ENCODE measurements around the gene MTCP1.
A peak's percentile ranks its signal among the peaks of the same experiment; 100 is the strongest.

Gene MTCP1

DNA sequence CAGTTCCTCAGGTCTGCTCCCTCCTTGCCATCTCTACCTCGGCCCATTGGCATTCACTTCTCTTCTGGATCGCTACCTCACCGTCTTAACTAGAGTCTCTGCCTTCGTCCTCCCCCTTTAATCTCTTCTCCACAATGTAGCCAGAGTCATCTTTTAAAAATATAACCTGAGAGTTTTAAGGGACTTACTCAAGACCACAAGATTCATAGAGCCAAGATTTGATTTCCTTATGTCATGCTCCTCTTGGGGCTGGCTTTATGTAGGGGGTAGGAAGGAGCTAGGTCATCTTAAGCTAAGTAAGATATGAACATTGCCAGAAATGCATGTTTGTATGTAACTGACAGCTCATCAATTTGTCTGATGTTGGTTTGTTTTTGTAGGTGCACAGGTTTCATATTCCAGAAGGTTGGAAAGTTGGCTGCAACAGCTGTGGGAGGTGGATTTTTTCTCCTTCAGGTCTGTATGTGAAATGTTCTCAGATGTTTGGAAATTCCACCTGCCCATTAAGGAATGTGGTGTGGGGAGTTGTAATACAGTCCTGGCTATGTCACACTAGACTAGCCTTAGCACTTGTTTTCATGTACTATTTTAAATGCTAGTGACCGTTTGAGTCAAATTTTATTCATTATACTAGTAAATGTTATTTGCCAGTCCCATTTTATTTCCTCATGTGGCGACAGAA is 24.7 kb downstream of the MTCP1 start:
- no peak for DNase-seq (ENCODE audit: extremely low read depth, low read depth)
- TF ChIP-seq CTCF (IDR thresholded peaks at IDR 0.05; ENCODE audit: low read depth, low read length, missing control alignments), result no peak
- no peak overlapping the region for H3K4me3 ChIP-seq (replicated peaks; ENCODE audit: low read depth, low read length)

DNA sequence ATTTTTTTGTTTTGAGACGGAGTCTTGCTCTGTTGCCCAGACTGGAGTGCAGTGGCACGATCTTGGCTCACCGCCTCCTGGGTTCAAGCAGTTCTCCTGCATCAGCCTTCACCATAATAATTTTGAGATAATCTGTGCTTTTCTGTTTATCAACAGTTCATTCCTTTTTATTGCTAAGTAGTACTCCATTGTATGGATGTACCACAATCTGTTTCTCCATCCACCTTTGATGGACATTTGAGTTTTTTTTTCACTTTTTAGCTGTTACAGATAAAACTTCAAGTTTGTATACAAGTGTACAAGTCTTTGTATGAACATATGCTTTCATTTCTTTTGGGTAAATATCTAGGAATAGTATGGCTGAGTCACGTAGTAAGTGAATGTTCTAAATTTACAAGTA is 35.2 kb downstream of the MTCP1 start:
- TF ChIP-seq CTCF (IDR thresholded peaks at IDR 0.05; ENCODE audit: low read depth, low read length, missing control alignments), result no peak
- DNase-seq (ENCODE audit: extremely low read depth, low read depth), result no peak

GRCh38 chrX:155031657-155032056 is 39.3 kb downstream of the MTCP1 start:
- TF ChIP-seq CTCF (IDR thresholded peaks at IDR 0.05; ENCODE audit: low read depth, low read length, missing control alignments), result no peak
- no peak for DNase-seq (ENCODE audit: extremely low read depth, low read depth)
- H3K4me3 ChIP-seq (replicated peaks; ENCODE audit: low read depth, low read length), result no peak overlapping the region

More for the DNA sequence above, 35.2 kb downstream of the MTCP1 start:
- no peak overlapping the region for H3K4me3 ChIP-seq (replicated peaks; ENCODE audit: low read depth, low read length)

GRCh38 chrX:155028877-155029291 is 42.1 kb downstream of the MTCP1 start:
- H3K4me3 ChIP-seq (replicated peaks; ENCODE audit: low read depth, low read length), result no peak overlapping the region
- DNase-seq (ENCODE audit: extremely low read depth, low read depth), result no peak
- no peak for TF ChIP-seq CTCF (IDR thresholded peaks at IDR 0.05; ENCODE audit: low read depth, low read length, missing control alignments)

DNA sequence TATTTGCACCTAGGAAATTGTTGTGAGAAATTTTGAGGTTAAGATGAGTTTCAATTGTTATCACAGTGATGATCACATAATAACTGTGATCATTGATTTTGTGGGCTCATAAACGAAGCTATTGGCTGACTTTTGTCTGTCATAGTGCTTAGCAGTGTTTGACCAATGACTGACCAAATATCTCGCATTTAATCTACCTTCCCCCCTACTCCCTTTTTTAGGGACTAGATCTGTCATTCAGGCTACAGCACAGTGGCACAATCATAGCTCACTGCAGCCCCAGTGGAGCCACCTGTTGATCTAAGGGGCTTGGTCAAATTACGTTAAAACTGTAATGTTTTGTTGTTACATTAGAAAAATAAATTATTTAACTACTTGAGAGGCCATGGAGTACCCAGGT is 42.8 kb downstream of the MTCP1 start:
- DNase-seq (ENCODE audit: extremely low read depth, low read depth), result no peak
- H3K4me3 ChIP-seq (replicated peaks; ENCODE audit: low read depth, low read length), result peak overlapping the region; percentile 57
- TF ChIP-seq CTCF (IDR thresholded peaks at IDR 0.05; ENCODE audit: low read depth, low read length, missing control alignments), result no peak

GRCh38 chrX:155027509-155028066 is 43.3 kb downstream of the MTCP1 start:
- no peak for TF ChIP-seq CTCF (IDR thresholded peaks at IDR 0.05; ENCODE audit: low read depth, low read length, missing control alignments)
- H3K4me3 ChIP-seq (replicated peaks; ENCODE audit: low read depth, low read length), result peak overlapping the region; percentile 57
- no peak for DNase-seq (ENCODE audit: extremely low read depth, low read depth)
